OCI-LY1 (cell line): ENCODE results near the gene TLK1.

ENCODE experiments used
- CTCF ChIP-seq: fragments of 200-600 bp; sonication (generic), shearing (Covaris generic); IDR thresholded peaks from 2 replicates; pipeline ENCODE4 v1.5.1; 2017; ENCODE audit warnings: mild to moderate bottlenecking, antibody characterized with exemption, low read length, moderate library complexity, mixed read lengths
- EZH2 ChIP-seq: fragments of 200-600 bp; sonication (generic), shearing (Covaris generic); IDR thresholded peaks from 2 replicates; pipeline ENCODE4 v1.8.0; 2017; ENCODE audit warnings: borderline replicate concordance, mixed run types, mild to moderate bottlenecking, antibody characterized with exemption, low read length, moderate library complexity, mixed read lengths

GRCh38 chr2:171187177-171187576 is 26.5 kb upstream of the TLK1 start:
- no peak for TF ChIP-seq CTCF
- no peak for TF ChIP-seq EZH2
